HFFc6 (cell line): ENCODE data around the gene SIGLEC15. TPM values are rescaled to one million over a fixed set of nuclear protein-coding genes. Genes with fewer than 3 reads are reported as not detected.

Experiments used
- DNase-seq: peaks from one replicate; pipeline ENCODE4 v3.0.0-alpha.2; 2018
- H3K27ac Mint-ChIP-seq: 2 replicates; pipeline ENCODE4 v1.8.0; 2020; ENCODE audit warnings: mild to moderate bottlenecking, mixed read lengths
- H3K27me3 Mint-ChIP-seq: 2 replicates; pipeline ENCODE4 v1.8.0; 2021; ENCODE audit warnings: mild to moderate bottlenecking, moderate library complexity, mixed read lengths; ENCODE audit not compliant: insufficient read depth
- H3K36me3 Mint-ChIP-seq: 2 replicates; pipeline ENCODE4 v1.8.0; 2021; ENCODE audit warnings: low read depth, mixed read lengths
- H3K4me1 Mint-ChIP-seq: 2 replicates; pipeline ENCODE4 v1.8.0; 2020; ENCODE audit warnings: low read depth, mixed read lengths
- H3K4me3 Mint-ChIP-seq: 2 replicates; pipeline ENCODE4 v1.8.0; 2020; ENCODE audit warnings: mild to moderate bottlenecking, moderate library complexity, mixed read lengths
- H3K9me3 Mint-ChIP-seq: 2 replicates; pipeline ENCODE4 v1.8.0; 2020; ENCODE audit warnings: mild to moderate bottlenecking, mixed read lengths
- CTCF ChIP-seq: fragments of 200-600 bp; sonication (generic); IDR thresholded peaks from 2 replicates; pipeline ENCODE4 v1.5.0; 2021; ENCODE audit warnings: antibody characterized with exemption, mild to moderate bottlenecking
- total RNA-seq, 6 experiments: library from RNA; stranded (reverse); fragmentation: NEBNext Ultra II Directional; extraction: Animal tissue kit (Norgen Biotek cat#: 25700); gene quantifications; 2 replicates in 1 of 6; 3 replicates in 5 of 6; pipeline ENCODE4 v1.2.3, GENCODE V29; 2021

SIGLEC15 gene
- total RNA-seq, 6 experiments from 2014 or later = 0.40 to 0.91 (median 0.61) TPM

- DNase-seq = no peak
- peak; percentile 52; the same call in 1 of the 2 replicates for TF ChIP-seq CTCF
- no peak overlapping the region for H3K27ac Mint-ChIP-seq
- peaks cover 10% of the 10 kb centered on the region for H3K27me3 Mint-ChIP-seq
- no peaks in the 10 kb centered on the region for H3K36me3 Mint-ChIP-seq
- H3K9me3 Mint-ChIP-seq = no peaks in the 10 kb centered on the region
- H3K4me1 Mint-ChIP-seq = peaks cover 39% of the 10 kb centered on the region
- no peak overlapping the region for H3K4me3 Mint-ChIP-seq
Measured at GRCh38 chr18:45837283-45838070, 12.0 kb downstream of the SIGLEC15 start.

- DNase-seq = no peak
Measured at GRCh38 chr18:45838302-45839070, 13.0 kb downstream of the SIGLEC15 start.

GRCh38 chr18:45839414-45840395 lies 14.2 kb downstream of the SIGLEC15 start:
- DNase-seq = peak; percentile 74
- TF ChIP-seq CTCF = peak; percentile 88
- peak overlapping the region; percentile 6; the same call in 1 of the 2 replicates for H3K4me3 Mint-ChIP-seq
- no peaks in the 10 kb centered on the region for H3K36me3 Mint-ChIP-seq
- peak overlapping the region; percentile 56; the same call in 1 of the 2 replicates for H3K27ac Mint-ChIP-seq
- H3K27me3 Mint-ChIP-seq = peaks cover 10% of the 10 kb centered on the region
- peaks cover 43% of the 10 kb centered on the region for H3K4me1 Mint-ChIP-seq
- no peaks in the 10 kb centered on the region for H3K9me3 Mint-ChIP-seq

More at GRCh38 chr18:45838302-45839070, 13.0 kb downstream of the SIGLEC15 start:
- no peaks in the 10 kb centered on the region for H3K36me3 Mint-ChIP-seq
- H3K27ac Mint-ChIP-seq = no peak overlapping the region
- no peak for TF ChIP-seq CTCF
- peaks cover 44% of the 10 kb centered on the region for H3K4me1 Mint-ChIP-seq
- H3K9me3 Mint-ChIP-seq = no peaks in the 10 kb centered on the region
- peaks cover 10% of the 10 kb centered on the region for H3K27me3 Mint-ChIP-seq
- no peak overlapping the region for H3K4me3 Mint-ChIP-seq

- Mint-ChIP-seq H3K4me3 (no peak overlapping the region), H3K27me3 (peaks cover 14% of the 10 kb centered on the region), H3K4me1 (peaks cover 37% of the 10 kb centered on the region), H3K36me3 (no peaks in the 10 kb centered on the region; the same call in 1 of the 2 replicates), H3K9me3 (no peaks in the 10 kb centered on the region), H3K27ac (no peak overlapping the region)
- no peak for DNase-seq
- no peak for TF ChIP-seq CTCF
Measured at GRCh38 chr18:45841060-45841764, 15.7 kb downstream of the SIGLEC15 start.
